Pulmonary artery endothelial cell (primary cell): ENCODE measurements around the gene SELENOO. TPM values are rescaled to one million over a fixed set of nuclear protein-coding genes. Genes with fewer than 3 reads are reported as not detected.
"Not testable (repeated sequence)": the region's sequence is repeated elsewhere in the genome, so short reads cannot be mapped to it uniquely, and the experiment has no call there.

Experiments
- DNase-seq: peaks from one replicate; pipeline ENCODE4 v3.0.0-alpha.2; 2011; ENCODE audit warnings: low read depth, low spot score
- total RNA-seq: library from RNA; depleted of rRNA; stranded (reverse); fragments of >200 nt; gene quantifications from 2 replicates; pipeline ENCODE4 v1.2.3, GENCODE V29; 2014

The SELENOO gene
- total RNA-seq, 1 donor from 2014 or later = 30.4 TPM

DNA sequence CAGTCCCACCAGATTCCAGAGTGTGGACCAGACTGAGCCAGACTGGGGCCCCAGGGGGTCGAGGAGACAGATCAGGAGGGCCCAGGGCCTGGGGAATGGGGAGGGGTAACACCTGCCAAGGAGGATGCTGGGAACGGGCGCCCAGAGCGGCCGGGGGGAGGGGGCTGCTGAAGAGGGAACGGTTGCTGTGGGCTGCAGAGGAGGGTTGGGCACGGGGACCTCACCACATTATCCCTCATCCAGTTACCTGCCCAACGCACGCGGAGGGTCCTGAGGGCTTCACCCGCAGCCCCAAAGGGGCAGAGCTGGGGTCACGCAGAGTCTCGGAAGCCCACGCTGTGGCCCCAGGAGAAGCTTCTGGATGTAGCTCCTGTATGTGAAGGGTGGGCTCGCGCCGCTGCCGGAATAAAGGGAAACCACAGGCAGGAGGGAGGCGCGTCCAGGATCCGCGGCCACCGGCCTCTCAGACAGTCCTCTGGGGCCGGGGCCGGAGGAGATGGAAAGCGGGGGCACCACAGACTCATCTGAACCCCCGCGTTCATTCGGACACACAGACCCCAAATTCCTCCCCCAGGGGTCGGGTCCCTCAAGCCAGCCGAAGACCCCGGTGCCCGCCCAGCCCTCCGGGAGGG, 866 bp upstream of the SELENOO start:
- DNase-seq = no peak

GRCh38 chr22:50201191-50202129, 649 bp downstream of the SELENOO start:
- DNase-seq = no peak

GRCh38 chr22:50202130-50202666, 1.4 kb downstream of the SELENOO start:
- no peak for DNase-seq

DNA sequence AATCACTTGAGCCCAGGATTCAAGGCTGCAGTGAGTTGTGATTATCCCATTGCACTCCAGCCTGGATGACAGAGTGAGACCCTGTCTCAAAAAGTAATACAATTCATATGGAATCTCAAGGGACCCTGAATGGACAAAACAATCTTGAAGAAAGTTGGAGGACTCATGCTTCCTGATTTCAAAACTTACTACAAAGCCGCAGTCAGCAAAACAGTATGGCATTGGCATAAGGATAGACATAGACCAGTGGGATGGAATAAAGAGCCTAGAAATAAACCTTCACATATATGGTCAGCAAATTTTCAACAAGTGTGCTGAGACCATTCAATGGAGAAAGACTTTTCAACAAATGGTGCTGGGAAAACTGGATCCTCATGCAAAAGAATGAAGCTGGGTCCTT, 2.5 kb downstream of the SELENOO start:
- DNase-seq = no peak

DNA sequence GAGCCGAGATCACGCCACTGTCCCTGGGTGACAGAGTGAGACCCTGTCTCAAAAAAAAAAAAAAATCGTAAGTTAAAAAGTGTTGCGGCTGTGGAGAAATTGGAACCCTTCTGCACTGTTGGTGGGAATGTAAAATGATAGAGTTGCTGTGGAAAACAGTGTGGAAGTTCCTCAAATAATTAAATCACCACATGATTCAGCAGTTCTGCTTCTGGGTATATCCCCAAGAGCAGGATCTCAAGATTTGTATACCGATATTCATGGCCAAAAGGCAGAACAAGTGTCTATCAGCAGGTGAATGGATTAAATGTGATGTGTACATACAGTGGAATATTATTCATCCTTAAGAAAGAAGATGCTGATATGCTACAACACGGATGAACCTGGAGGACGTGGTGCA, 3.8 kb downstream of the SELENOO start:
- no peak for DNase-seq

GRCh38 chr22:50204998-50205397, 4.2 kb downstream of the SELENOO start:
- not testable (repeated sequence) for DNase-seq

GRCh38 chr22:50205781-50206569, 5.2 kb downstream of the SELENOO start:
- no peak for DNase-seq

DNA sequence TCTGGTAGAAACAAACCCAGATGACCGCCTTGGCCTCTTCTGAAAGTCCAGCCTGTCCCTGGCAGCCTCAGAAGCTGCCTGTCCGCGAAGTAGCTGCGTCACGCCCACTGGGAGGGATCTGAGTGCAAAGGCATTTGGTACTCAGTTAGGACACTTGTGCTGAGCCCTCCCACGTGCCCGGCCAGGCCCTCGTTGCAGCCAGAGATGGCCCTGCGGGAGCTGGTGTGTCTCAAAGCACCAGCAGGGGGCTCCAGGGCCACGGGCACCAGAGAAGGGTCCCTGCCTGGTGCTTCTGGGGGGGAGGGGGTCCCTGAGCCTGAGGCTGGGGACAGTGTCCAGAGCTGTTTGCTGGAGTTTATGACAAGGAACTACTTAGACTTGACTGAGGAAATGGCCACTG, 5.8 kb downstream of the SELENOO start:
- no peak for DNase-seq

DNA sequence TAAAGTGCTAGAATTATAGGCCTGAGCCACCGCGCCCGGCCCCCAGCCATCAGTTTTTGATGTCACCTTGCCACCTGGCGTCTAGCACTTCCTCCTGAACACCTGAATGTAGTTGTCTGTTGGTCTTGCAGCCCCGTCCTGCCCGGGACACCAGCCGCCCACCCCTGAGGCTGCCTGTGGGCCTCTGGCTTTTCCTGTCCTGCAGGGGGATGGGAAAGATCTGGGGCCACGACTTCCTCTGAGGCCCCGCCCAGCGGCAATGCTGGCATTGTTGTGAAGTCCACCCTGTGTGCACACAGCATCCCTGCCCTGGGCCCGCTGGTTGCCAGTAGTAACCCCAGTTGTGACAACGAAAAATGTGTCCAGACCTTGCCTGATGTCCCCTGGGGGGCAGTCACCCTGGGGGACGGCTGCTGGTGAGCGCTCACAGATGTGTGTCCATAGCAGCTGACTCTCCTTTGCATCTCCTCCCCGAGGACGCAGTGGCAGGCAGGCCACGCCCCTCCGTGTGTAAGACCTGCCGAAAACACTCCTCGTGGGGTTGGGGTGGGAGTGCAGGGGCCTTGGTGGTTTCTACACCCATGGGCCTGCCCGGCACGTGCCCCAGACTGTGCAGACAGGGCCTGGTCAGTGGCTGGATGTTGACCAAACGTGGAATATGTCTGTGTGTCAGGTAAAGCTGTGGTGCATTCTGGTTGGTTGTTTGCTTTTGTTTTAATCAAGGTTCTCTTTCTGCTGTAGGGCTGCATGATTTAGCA, 6.8 kb downstream of the SELENOO start:
- DNase-seq = no peak

GRCh38 chr22:50208430-50208938, 7.7 kb downstream of the SELENOO start:
- no peak for DNase-seq

GRCh38 chr22:50208939-50209892, 8.4 kb downstream of the SELENOO start:
- DNase-seq = no peak

DNA sequence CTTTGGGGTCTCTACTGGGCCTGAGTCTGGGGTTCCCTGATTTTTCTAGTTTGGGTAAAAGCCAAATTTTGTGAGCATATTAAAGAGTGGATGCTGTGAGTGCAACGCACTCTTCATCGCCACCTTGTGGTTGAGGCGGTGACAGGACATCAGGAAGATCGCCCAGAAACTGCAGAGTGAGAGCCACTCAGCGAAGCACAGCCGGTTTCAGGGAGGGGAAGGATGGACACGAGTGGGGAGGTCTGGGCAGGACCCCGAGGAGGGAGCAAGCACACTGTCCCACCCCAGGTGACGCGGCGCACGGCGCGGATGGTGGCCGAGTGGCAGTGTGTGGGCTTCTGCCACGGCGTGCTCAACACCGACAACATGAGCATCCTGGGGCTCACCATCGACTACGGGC, 9.1 kb downstream of the SELENOO start:
- DNase-seq = no peak

DNA sequence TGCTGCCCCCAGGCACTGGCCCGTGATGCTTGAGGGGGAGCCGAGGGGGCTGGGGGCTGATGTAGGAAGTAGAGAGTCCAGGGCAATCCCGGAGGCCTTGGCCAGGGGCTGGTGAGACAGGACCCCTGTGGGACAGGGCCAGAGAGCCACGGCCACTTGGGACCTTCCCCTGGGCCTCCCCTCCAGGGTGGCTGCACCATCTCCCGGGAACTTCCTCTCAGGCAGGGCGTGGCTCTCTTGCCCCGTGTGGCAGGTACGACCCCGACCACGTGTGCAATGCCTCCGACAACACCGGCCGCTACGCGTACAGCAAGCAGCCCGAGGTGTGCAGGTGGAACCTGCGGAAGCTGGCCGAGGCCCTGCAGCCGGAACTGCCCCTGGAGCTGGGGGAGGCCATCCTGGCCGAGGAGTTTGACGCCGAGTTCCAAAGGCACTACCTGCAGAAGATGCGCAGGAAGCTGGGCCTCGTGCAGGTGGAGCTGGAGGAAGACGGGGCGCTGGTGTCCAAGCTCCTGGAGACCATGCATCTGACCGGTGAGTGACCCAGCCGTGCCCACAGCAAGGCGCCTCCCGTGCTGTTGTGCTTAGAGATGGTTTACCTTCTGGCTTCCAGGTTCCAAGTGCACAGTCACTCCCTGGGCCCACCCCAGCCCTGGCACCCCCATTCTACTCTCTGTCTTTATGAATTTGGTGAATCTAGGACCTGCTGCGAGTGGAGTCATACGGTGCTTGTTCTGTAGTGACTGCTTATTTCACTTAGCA, 9.7 kb downstream of the SELENOO start:
- DNase-seq = no peak

DNA sequence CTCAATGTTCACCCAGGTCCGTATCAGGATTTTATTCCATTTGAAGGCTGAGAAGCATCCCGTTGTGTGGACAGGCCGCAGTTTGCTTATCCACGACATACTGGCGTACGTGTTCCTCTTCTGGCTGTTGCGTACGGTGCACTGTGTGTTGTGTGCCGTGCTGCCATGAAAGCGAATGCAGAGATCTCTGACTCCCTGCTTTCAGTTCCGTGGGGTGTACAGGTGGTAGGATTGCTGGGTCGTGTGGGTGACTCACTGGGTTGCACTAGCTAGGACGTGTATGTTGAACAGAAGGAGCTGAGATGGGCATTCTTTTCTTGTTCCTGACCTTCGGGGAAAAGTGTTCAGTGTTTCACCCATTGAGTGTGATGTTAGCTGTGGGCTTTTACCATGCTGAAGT, 10.3 kb downstream of the SELENOO start:
- DNase-seq = no peak

- no peak for DNase-seq
Observed at GRCh38 chr22:50213263-50213662, 12.5 kb downstream of the SELENOO start.

DNA sequence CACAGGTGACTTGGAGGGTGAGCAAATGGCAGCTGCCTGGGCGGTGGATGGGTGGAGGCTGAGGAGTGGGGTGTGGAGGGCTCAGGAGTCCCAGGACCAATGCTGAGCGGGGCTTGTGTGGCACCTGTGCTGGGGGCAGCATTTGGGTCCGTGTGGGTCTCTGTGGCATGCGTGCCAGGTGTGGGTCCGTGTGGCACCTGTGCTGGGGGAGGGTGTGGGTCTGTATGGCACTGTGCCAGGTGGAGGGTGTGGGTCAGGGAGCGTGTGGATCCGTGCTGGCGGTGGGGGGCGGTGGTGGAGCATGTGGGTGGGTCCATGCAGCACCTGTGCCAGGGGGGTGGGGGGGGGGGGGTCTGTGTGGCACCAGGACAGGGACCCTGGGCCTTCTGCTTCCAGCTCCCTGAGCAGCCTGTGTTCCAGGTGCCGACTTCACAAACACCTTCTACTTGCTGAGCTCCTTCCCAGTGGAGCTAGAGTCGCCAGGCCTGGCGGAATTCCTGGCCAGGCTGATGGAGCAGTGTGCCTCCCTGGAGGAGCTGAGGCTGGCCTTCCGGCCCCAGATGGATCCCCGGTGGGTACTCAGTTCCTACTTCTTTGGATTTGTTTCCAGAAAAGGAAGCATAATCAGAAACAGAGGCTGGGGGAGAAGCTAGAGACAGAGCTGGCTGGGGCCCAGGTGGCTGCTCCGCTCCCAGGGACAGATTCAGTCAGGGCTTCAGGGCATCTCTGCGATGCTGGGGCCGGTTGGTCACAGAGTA, 14.7 kb downstream of the SELENOO start:
- DNase-seq = no peak

DNA sequence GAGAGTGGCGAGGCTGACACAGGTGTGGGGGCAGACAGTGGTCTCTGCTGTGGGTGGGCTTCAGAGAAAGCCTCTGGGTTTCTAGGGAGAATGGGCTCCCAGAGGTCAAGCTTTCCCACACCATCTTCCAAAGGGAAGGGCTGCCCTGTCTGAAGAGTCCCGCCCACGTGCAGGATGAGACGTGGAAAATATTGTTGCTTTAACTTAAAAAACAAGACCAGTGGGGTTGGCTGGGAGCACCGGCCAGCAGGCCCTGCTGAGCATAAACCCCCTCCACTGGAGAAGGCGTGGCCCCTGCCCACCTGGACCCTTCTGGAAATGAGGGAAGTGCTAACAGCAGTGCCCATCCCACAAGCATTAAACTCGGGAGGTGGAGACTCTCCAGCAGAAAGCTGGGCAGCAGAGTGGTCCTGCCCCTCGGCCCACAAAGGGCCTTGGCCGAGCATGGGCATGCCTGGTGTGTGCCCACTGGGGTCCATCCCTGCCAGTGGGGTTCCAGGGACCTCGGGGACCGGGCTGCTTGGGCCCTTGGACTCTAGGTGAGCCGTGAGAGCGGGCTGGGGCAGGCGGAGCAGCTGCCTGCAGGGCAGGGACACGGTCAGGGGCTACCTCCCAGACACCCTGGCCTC, 15.4 kb downstream of the SELENOO start:
- no peak for DNase-seq
